22Rv1 (cell line): ENCODE results near the gene TSPAN9.

Experiments used
- ZFX ChIP-seq: fragments of 450-650 bp; IDR thresholded peaks from 2 replicates; pipeline ENCODE4 v1.6.1; 2017; ENCODE audit warnings: antibody characterized with exemption, borderline replicate concordance
- TF ChIP-seq, protein P1 (sequence below): fragments of 450-650 bp; IDR thresholded peaks from 2 replicates; pipeline ENCODE4 v1.5.1; 2017; ENCODE audit warnings: mild to moderate bottlenecking

DNA sequence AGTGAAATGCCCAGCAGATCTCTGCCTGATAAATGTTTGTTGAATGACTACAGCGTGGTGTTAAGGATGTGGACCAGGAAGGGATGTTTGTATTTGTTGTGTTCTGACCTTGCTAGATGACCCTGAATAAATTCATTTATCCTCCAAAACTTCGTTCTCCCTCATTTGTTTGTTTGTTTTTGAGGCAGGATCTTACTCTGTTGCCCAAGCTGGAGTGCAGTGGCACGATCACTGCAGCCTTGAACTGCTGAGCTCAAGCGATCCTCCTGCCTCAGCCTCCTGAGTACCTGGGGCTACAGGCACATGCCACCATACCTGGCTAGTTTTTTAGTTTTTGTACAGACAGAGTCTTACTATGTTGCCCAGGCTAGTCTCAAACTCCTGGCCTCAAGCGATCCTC lies 96.7 kb downstream of the TSPAN9 start:
- TF ChIP-seq, protein P1, sequence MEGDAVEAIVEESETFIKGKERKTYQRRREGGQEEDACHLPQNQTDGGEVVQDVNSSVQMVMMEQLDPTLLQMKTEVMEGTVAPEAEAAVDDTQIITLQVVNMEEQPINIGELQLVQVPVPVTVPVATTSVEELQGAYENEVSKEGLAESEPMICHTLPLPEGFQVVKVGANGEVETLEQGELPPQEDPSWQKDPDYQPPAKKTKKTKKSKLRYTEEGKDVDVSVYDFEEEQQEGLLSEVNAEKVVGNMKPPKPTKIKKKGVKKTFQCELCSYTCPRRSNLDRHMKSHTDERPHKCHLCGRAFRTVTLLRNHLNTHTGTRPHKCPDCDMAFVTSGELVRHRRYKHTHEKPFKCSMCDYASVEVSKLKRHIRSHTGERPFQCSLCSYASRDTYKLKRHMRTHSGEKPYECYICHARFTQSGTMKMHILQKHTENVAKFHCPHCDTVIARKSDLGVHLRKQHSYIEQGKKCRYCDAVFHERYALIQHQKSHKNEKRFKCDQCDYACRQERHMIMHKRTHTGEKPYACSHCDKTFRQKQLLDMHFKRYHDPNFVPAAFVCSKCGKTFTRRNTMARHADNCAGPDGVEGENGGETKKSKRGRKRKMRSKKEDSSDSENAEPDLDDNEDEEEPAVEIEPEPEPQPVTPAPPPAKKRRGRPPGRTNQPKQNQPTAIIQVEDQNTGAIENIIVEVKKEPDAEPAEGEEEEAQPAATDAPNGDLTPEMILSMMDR = no peak
- no peak for TF ChIP-seq ZFX
